Right atrium auricular region (tissue), 2 donors: ENCODE measurements around the gene GPR12. TPM values are rescaled to one million over a fixed set of nuclear protein-coding genes. Genes with fewer than 3 reads are reported as not detected.
A peak's percentile ranks its signal among the peaks of the same experiment; 100 is the strongest.

Experiments
- DNase-seq: peaks from one replicate; pipeline ENCODE4 v3.0.0-alpha.2; 2019; ENCODE audit warnings: low spot score
- H3K27ac ChIP-seq, 2 donors: fragments of 200-600 bp; sonication (generic); 1 replicate in 1 of 2; 2 replicates in 1 of 2; pipeline ENCODE4 v1.5.1; 2016 to 2019
- H3K27me3 ChIP-seq, 2 donors: fragments of 200-600 bp; sonication (generic); one replicate each; pipeline versions ENCODE4 v1.5.1 to v1.6.0; 2017 to 2019
- H3K36me3 ChIP-seq: fragments of 200-600 bp; sonication (generic); one replicate; pipeline ENCODE4 v1.5.1; 2016
- H3K4me1 ChIP-seq, 2 donors: fragments of 200-600 bp; sonication (generic); one replicate each; pipeline versions ENCODE4 v1.5.1 to v1.6.0; 2017 to 2019
- H3K4me3 ChIP-seq, 2 donors: fragments of 200-600 bp; sonication (generic); 1 replicate in 1 of 2; 2 replicates in 1 of 2; pipeline ENCODE4 v1.5.1; 2017 to 2019; ENCODE audit warnings: mild to moderate bottlenecking in 1 of 2, moderate library complexity in 1 of 2
- H3K9me3 ChIP-seq, 2 donors: fragments of 200-600 bp; sonication (generic); one replicate each; pipeline ENCODE4 v1.5.1; 2019
- total RNA-seq, 2 donors: library from RNA; depleted of rRNA; stranded (reverse); fragments of >200 nt; gene quantifications; one replicate each; pipeline ENCODE4 v1.1.0, GENCODE V29; 2016
- TF ChIP-seq, protein P1 (sequence below), 2 donors: fragments of 200-600 bp; sonication (generic); IDR thresholded peaks; one replicate each; pipeline ENCODE4 v1.5.1; 2019; ENCODE audit warnings: antibody characterized with exemption in 2 of 2

The GPR12 gene
- total RNA-seq, 2 donors from 2014 or later, result 0.07 TPM; not detected in 1

DNA sequence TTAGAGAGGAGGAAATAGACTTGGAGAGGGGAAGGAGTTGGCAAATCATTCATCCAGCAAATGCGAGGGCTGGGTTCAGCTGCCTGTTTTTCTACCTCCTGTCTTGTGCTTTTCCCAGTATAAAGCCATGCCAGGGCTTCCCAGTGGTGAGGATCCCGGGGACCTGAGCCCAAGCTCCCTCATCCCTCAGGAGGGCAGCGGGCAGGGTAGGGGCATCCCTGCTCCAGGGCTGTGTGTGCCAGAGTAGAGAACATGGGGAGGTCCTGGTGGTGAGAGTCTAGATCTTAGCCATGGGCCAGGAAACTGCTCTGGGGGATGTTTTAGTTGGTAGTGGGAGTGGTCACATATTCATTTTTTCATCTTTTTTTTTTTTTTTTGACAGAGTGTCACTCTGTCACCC, 43.6 kb downstream of the GPR12 start:
- peak; percentile 40 for DNase-seq
- Histone ChIP-seq H3K4me3 (no peak overlapping the region), H3K9me3 (no peaks in the 10 kb centered on the region), H3K27ac (no peak overlapping the region), H3K4me1 (no peaks in the 10 kb centered on the region), H3K36me3 (no peaks in the 10 kb centered on the region), H3K27me3 (no peaks in the 10 kb centered on the region)
- TF ChIP-seq, protein P1, sequence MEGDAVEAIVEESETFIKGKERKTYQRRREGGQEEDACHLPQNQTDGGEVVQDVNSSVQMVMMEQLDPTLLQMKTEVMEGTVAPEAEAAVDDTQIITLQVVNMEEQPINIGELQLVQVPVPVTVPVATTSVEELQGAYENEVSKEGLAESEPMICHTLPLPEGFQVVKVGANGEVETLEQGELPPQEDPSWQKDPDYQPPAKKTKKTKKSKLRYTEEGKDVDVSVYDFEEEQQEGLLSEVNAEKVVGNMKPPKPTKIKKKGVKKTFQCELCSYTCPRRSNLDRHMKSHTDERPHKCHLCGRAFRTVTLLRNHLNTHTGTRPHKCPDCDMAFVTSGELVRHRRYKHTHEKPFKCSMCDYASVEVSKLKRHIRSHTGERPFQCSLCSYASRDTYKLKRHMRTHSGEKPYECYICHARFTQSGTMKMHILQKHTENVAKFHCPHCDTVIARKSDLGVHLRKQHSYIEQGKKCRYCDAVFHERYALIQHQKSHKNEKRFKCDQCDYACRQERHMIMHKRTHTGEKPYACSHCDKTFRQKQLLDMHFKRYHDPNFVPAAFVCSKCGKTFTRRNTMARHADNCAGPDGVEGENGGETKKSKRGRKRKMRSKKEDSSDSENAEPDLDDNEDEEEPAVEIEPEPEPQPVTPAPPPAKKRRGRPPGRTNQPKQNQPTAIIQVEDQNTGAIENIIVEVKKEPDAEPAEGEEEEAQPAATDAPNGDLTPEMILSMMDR (IDR thresholded peaks at IDR 0.05), result no peak

DNA sequence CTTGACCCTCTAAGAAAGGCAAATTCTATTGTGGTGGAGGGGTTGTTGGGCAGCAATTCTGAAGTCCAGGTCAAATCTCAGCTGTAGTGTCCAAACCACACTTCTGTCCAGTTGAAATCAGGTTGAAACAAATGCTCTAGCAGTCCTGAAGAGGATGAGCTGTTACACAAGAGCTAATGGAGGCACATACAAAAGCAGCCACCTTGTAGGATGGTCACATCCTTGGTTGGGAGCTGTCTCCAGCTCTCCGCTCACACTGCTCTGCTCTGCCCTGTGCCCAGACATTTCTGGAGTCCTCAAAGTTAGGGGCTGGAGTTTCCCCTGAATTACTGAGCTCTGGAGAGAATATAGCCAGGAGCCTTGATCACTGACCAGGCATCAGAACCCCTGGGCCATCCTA, 47.2 kb downstream of the GPR12 start:
- no peaks in the 10 kb centered on the region for H3K9me3 ChIP-seq
- H3K4me3 ChIP-seq, result no peak overlapping the region
- TF ChIP-seq, protein P1 (IDR thresholded peaks at IDR 0.05), result no peak
- no peaks in the 10 kb centered on the region for H3K27me3 ChIP-seq
- peak; percentile 40 for DNase-seq
- no peaks in the 10 kb centered on the region for H3K36me3 ChIP-seq
- no peaks in the 10 kb centered on the region for H3K4me1 ChIP-seq
- no peak overlapping the region for H3K27ac ChIP-seq

DNA sequence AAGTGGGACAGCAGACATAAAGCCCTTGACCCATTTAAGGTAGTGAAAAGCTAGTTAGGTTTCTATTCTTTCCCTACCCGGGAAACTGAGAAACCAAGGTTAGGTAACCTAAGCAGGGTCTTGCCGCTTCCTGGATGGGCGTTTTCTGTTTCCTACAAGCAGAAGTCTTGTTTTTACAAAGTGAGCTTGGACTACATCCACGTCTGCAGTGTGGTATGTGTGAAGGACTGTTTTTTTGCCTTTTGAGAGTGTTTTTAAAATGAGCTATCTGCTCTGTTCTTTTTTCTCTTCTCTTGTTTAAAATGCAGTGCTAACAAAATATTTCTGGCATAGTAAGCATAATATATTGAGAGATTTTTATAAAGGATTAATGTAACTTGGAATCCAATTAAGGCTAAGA, 49.4 kb downstream of the GPR12 start:
- no peaks in the 10 kb centered on the region for H3K36me3 ChIP-seq
- TF ChIP-seq, protein P1 (IDR thresholded peaks at IDR 0.05), result no peak
- H3K4me3 ChIP-seq, result no peak overlapping the region
- H3K27ac ChIP-seq, result no peak overlapping the region
- no peaks in the 10 kb centered on the region for H3K27me3 ChIP-seq
- H3K9me3 ChIP-seq, result no peaks in the 10 kb centered on the region
- no peak for DNase-seq
- H3K4me1 ChIP-seq, result no peaks in the 10 kb centered on the region

DNA sequence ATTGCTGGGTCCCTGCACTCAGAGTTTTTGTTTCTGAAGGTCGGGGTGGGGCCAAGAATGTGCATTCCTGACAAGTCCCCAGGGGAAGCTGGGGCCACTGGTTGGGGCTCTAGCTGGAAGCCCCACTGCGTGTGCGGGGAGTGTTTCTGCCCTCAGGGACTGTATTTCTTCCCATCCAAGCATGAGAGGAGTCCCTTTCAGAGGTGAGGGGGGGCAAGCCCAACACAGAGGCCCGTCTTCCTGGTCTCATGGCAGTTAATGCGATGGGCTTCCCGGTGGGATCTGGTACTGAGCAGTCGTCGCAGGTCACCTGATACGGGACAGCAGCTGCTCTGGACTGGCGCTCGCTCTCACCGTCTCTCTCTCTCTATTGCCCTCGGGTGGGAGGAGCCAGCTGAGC, 50.4 kb downstream of the GPR12 start:
- no peak overlapping the region for H3K27ac ChIP-seq
- no peaks in the 10 kb centered on the region for H3K36me3 ChIP-seq
- H3K27me3 ChIP-seq, result no peaks in the 10 kb centered on the region
- TF ChIP-seq, protein P1 (IDR thresholded peaks at IDR 0.05), result no peak
- H3K9me3 ChIP-seq, result no peaks in the 10 kb centered on the region
- H3K4me3 ChIP-seq, result no peak overlapping the region
- DNase-seq, result no peak
- H3K4me1 ChIP-seq, result no peaks in the 10 kb centered on the region

DNA sequence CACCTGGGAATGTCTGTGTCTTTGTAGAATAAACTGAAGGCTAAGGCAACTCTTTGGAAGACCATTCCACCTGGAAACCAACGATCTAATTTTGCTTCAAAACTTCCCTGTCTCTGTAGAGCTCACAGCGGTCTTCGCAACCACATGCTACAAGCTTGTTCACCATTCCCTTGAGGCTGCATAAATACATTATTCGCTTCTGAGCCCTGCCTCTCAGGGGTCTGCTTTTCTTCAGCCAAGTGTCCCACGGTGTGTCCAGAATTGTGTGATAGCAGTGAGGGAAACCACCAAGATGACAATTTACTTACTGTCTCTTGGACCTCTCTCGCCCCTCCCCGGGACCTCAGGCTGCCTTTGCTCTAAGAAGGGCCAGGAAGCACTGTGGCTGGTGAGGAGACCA, 51.1 kb downstream of the GPR12 start:
- H3K4me1 ChIP-seq, result no peaks in the 10 kb centered on the region
- TF ChIP-seq, protein P1 (IDR thresholded peaks at IDR 0.05), result no peak
- DNase-seq, result no peak
- no peak overlapping the region for H3K27ac ChIP-seq
- H3K4me3 ChIP-seq, result no peak overlapping the region
- no peaks in the 10 kb centered on the region for H3K36me3 ChIP-seq
- no peaks in the 10 kb centered on the region for H3K27me3 ChIP-seq
- H3K9me3 ChIP-seq, result no peaks in the 10 kb centered on the region

DNA sequence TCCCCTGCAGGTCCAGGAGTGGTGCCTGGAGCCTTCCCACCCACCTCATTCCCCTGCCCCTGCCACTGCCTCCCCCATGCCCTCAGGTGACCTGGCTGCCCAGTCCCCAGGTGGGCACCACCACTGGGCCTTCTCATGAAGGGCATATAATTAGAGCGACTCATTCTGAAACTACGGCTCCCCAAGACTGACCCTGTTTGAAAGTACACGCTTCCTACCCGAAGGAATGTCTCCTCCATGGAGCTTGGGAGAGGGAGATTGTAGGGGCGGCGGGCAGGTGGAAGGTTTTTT, 52.6 kb downstream of the GPR12 start:
- no peak for DNase-seq
- Histone ChIP-seq H3K4me1 (no peaks in the 10 kb centered on the region), H3K36me3 (no peaks in the 10 kb centered on the region), H3K9me3 (peaks cover 0 to 3% of the 10 kb centered on the region in 2 donors), H3K4me3 (no peak overlapping the region), H3K27ac (no peak overlapping the region), H3K27me3 (no peaks in the 10 kb centered on the region)
- TF ChIP-seq, protein P1 (IDR thresholded peaks at IDR 0.05), result peak in 1 of 2 donors; percentile 7
